MM.1S (cell line): ENCODE data around the gene RSRC2.
A peak's percentile ranks its signal among the peaks of the same experiment; 100 is the strongest.

Experiments
- DNase-seq: peaks from one replicate; pipeline ENCODE4 v3.0.0-alpha.2; 2015
- H2AFZ ChIP-seq: fragments of 300-600 bp; sonication (generic); 2 replicates; pipeline ENCODE4 v1.6.0; 2016; ENCODE audit warnings: antibody characterized with exemption, low read length
- H3F3A ChIP-seq: fragments of 300-600 bp; sonication (generic); 2 replicates; pipeline ENCODE4 v1.6.1; 2016; ENCODE audit warnings: mild to moderate bottlenecking, antibody characterized with exemption, low read length, moderate library complexity, mixed read lengths; ENCODE audit not compliant: insufficient read depth
- H3K27ac ChIP-seq: fragments of 300-600 bp; sonication (generic); 2 replicates; pipeline ENCODE4 v1.5.1; 2016; ENCODE audit warnings: mild to moderate bottlenecking, low read length
- H3K27me3 ChIP-seq: fragments of 300-600 bp; sonication (generic); replicated peaks from 2 replicates; pipeline ENCODE4 v1.6.0; 2016; ENCODE audit warnings: low read length; ENCODE audit not compliant: insufficient read depth
- H3K36me3 ChIP-seq: fragments of 300-600 bp; sonication (generic); replicated peaks from 2 replicates; pipeline ENCODE4 v1.6.1; 2016; ENCODE audit warnings: mild to moderate bottlenecking, low read length, mixed read lengths; ENCODE audit not compliant: insufficient read depth
- H3K4me1 ChIP-seq: fragments of 300-600 bp; sonication (generic); 2 replicates; pipeline ENCODE4 v1.6.1; 2016; ENCODE audit warnings: low read length, mixed read lengths
- H3K4me2 ChIP-seq: fragments of 300-600 bp; sonication (generic); 2 replicates; pipeline ENCODE4 v1.6.0; 2016; ENCODE audit warnings: low read depth, low read length
- H3K4me3 ChIP-seq: fragments of 300-600 bp; sonication (generic); 2 replicates; pipeline ENCODE4 v1.5.1; 2016; ENCODE audit warnings: low read length, mixed read lengths
- H3K79me2 ChIP-seq: fragments of 300-600 bp; sonication (generic); 2 replicates; pipeline ENCODE4 v1.6.1; 2016; ENCODE audit warnings: mixed run types, low read length, mixed read lengths
- H3K9ac ChIP-seq: fragments of 300-600 bp; sonication (generic); 2 replicates; pipeline ENCODE4 v1.6.1; 2016; ENCODE audit warnings: low read length, mixed read lengths
- H3K9me2 ChIP-seq: fragments of 300-600 bp; sonication (generic); replicated peaks from 2 replicates; pipeline ENCODE4 v1.6.1; 2016; ENCODE audit warnings: mild to moderate bottlenecking, low read length, mixed read lengths; ENCODE audit not compliant: insufficient read depth
- H3K9me3 ChIP-seq: fragments of 300-600 bp; sonication (generic); replicated peaks from 2 replicates; pipeline ENCODE4 v1.6.1; 2016; ENCODE audit warnings: mild to moderate bottlenecking, low read length, mixed read lengths; ENCODE audit not compliant: insufficient read depth
- H4K20me1 ChIP-seq: fragments of 300-600 bp; sonication (generic); 2 replicates; pipeline ENCODE4 v1.6.1; 2016; ENCODE audit warnings: mild to moderate bottlenecking, low read length, moderate library complexity, mixed read lengths; ENCODE audit not compliant: insufficient read depth
- EZH2 ChIP-seq: fragments of 300-600 bp; sonication (generic); optimal IDR thresholded peaks from 2 replicates; pipeline ENCODE3; 2017; ENCODE audit warnings: low read depth, mild to moderate bottlenecking, antibody characterized with exemption, low read length, mixed read lengths
- EZH2phosphoT487 ChIP-seq: fragments of 300-600 bp; sonication (generic); IDR thresholded peaks from 2 replicates; pipeline ENCODE4 v1.6.1; 2018; ENCODE audit warnings: antibody characterized with exemption, low read length
- TF ChIP-seq, protein P1 (sequence below): fragments of 300-600 bp; sonication (generic); IDR thresholded peaks from 2 replicates; pipeline ENCODE4 v1.5.1; 2016; ENCODE audit warnings: antibody characterized with exemption, low read length, mixed read lengths

The RSRC2 gene

GRCh38 chr12:122501489-122501989 is 25.2 kb downstream of the RSRC2 start:
- Histone ChIP-seq H4K20me1 (no peaks in the 10 kb centered on the region), H3K27ac (peak overlapping the region; percentile 96; the same call in 1 of the 2 replicates), H3F3A (peaks cover 15% of the 10 kb centered on the region; the same call in 1 of the 2 replicates), H2AFZ (0 out of 2 replicates have a peak overlapping the region, but pooled peaks have one; percentile 27), H3K9me2 (no peaks in the 10 kb centered on the region), H3K27me3 (no peaks in the 10 kb centered on the region), H3K9me3 (no peaks in the 10 kb centered on the region), H3K79me2 (peaks cover 38% of the 10 kb centered on the region), H3K4me1 (no peaks in the 10 kb centered on the region), H3K36me3 (peaks cover 3% of the 10 kb centered on the region; the same call in 1 of the 2 replicates), H3K4me3 (peak overlapping the region; percentile 42; the same call in 1 of the 2 replicates), H3K9ac (no peak overlapping the region), H3K4me2 (peak overlapping the region; percentile 54)
- TF ChIP-seq, protein P1, sequence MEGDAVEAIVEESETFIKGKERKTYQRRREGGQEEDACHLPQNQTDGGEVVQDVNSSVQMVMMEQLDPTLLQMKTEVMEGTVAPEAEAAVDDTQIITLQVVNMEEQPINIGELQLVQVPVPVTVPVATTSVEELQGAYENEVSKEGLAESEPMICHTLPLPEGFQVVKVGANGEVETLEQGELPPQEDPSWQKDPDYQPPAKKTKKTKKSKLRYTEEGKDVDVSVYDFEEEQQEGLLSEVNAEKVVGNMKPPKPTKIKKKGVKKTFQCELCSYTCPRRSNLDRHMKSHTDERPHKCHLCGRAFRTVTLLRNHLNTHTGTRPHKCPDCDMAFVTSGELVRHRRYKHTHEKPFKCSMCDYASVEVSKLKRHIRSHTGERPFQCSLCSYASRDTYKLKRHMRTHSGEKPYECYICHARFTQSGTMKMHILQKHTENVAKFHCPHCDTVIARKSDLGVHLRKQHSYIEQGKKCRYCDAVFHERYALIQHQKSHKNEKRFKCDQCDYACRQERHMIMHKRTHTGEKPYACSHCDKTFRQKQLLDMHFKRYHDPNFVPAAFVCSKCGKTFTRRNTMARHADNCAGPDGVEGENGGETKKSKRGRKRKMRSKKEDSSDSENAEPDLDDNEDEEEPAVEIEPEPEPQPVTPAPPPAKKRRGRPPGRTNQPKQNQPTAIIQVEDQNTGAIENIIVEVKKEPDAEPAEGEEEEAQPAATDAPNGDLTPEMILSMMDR = no peak
- TF ChIP-seq EZH2phosphoT487 (no peak), EZH2 (no peak)
- no peak for DNase-seq

DNA sequence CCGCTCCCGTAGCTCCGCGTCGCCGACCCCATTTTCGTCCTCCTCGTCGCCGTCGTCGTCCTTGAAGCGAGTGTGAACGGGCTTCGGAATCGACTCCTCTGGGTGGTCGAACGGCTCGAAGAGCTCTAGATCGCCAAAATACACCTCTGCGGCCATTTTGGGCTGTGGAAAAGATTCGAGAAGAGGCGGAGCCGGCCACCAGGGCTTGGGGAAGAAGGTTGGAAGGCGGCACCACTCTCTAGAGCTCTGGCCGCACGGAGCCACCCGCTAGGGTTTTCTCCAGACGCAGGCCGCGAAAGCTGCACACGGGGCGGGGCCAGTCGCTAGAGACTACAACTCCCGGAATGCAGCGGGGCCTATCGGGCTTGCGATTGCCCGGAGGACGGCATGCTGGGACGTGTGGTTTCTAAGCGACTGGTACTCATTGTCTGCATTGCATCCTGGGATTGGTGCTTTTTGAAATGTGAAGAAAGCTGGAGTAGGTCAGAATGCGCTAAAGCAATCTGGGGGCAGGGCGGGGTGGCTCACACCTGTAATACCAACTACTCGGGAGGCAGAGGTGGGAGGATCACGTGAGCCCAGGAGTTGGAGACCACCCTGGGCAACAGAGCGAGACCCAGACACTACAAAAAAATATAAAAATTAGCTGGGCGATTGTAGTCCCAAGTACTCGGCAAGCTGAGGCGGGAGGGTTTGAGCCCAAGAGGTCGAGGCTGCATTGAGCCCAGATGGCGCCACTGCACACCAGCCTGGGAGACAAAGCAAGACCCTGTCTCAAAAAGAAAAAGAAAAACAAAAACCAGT is 25.8 kb downstream of the RSRC2 start, which contains the start of gene ZCCHC8:
Gene ZCCHC8, minus strand, starts transcription at position 248 of the 804 bp plus-strand sequence. Its CDS starts 92 bp downstream, at position 156.
- no peak for TF ChIP-seq EZH2
- TF ChIP-seq EZH2phosphoT487 = no peak
- TF ChIP-seq, protein P1 = no peak
- peak within 1 kb of the TSS; percentile 95 for H3K9ac ChIP-seq
- no peaks in the 10 kb centered on the region for H3K9me3 ChIP-seq
- H3K79me2 ChIP-seq = peaks cover 41% of the 10 kb centered on the region
- peak within 1 kb of the TSS; percentile 96 for H3K27ac ChIP-seq
- H3F3A ChIP-seq = peaks cover 15% of the 10 kb centered on the region; the same call in 1 of the 2 replicates
- H3K27me3 ChIP-seq = no peaks in the 10 kb centered on the region
- H3K4me1 ChIP-seq = no peaks in the 10 kb centered on the region
- peak; percentile 95 for DNase-seq
- H3K36me3 ChIP-seq = 0 out of 2 replicates have a peak, but pooled peaks cover 3% of the 10 kb centered on the region
- H3K4me3 ChIP-seq = peak within 1 kb of the TSS; percentile 88
- H3K4me2 ChIP-seq = peak within 1 kb of the TSS; percentile 54
- no peaks in the 10 kb centered on the region for H3K9me2 ChIP-seq
- no peaks in the 10 kb centered on the region for H4K20me1 ChIP-seq
- H2AFZ ChIP-seq = peak within 1 kb of the TSS; percentile 48

- Histone ChIP-seq H3K4me1 (no peaks in the 10 kb centered on the region), H3K9me3 (no peaks in the 10 kb centered on the region), H3F3A (peaks cover 15% of the 10 kb centered on the region; the same call in 1 of the 2 replicates), H3K36me3 (no peaks in the 10 kb centered on the region), H3K4me3 (peak overlapping the region; percentile 88), H3K27me3 (no peaks in the 10 kb centered on the region), H3K9me2 (no peaks in the 10 kb centered on the region), H3K79me2 (peaks cover 45% of the 10 kb centered on the region), H3K9ac (peak overlapping the region; percentile 95), H3K27ac (peak overlapping the region; percentile 96), H4K20me1 (no peaks in the 10 kb centered on the region), H2AFZ (peak overlapping the region; percentile 48), H3K4me2 (peak overlapping the region; percentile 34)
- TF ChIP-seq, protein P1 = no peak
- TF ChIP-seq EZH2phosphoT487 (no peak), EZH2 (no peak)
- peak; percentile 53 for DNase-seq
Observed at GRCh38 chr12:122499991-122500684, 26.6 kb downstream of the RSRC2 start.
